Measurements from ENCODE around the gene TNFRSF4. TPM values are rescaled to one million over a fixed set of nuclear protein-coding genes. Genes with fewer than 3 reads are reported as not detected.
A peak's percentile ranks its signal among the peaks of the same experiment; 100 is the strongest.

The TNFRSF4 gene
- total and polyA plus RNA-seq, 8 donors = 0.26 to 5.0 (median 1.2) TPM

GRCh38 chr1:1169429-1170214 lies 44.3 kb downstream of the TNFRSF4 start:
- WGBS, 2 donors = 88 to 89% methylated on average over 30 to 32 of the region's 32 CpGs
- no peak for TF ChIP-seq CTCF (IDR thresholded peaks at IDR 0.05)
- no peak overlapping the region for H3K27ac ChIP-seq
- no peaks in the 10 kb centered on the region for H3K36me3 ChIP-seq
- H3K4me1 ChIP-seq = peaks cover 5 to 14% (median 6%) of the 10 kb centered on the region in 3 donors
- H3K4me3 ChIP-seq = no peak overlapping the region
- no peak for FAIRE-seq
- no peaks in the 10 kb centered on the region for H3K27me3 ChIP-seq
- ATAC-seq = no peak
- peak in 4 of 6 donors; percentile 5 to 73 (median 45) for DNase-seq
- H3K9me3 ChIP-seq = no peaks in the 10 kb centered on the region
- intact Hi-C loops (cut with DNase I) = loop anchor here in 1 of 3 donors (2.0 kb wide), 1 partner anchor 21 kb away; no protein-coding TSS in a partner anchor

GRCh38 chr1:1168451-1169411 lies 45.2 kb downstream of the TNFRSF4 start:
- WGBS, 2 donors = 81% methylated on average over 37 of the region's 37 CpGs
- ATAC-seq (no peak), DNase-seq (peak in 4 of 6 donors; percentile 4 to 82 (median 46)), FAIRE-seq (no peak)
- TF ChIP-seq CTCF (IDR thresholded peaks at IDR 0.05) = no peak
- H3K36me3 ChIP-seq = no peaks in the 10 kb centered on the region
- H3K4me1 ChIP-seq = peaks cover 5 to 14% (median 6%) of the 10 kb centered on the region in 3 donors
- H3K27ac ChIP-seq = no peak overlapping the region
- H3K27me3 ChIP-seq = no peaks in the 10 kb centered on the region
- H3K4me3 ChIP-seq = no peak overlapping the region
- no peaks in the 10 kb centered on the region for H3K9me3 ChIP-seq
- intact Hi-C loops (cut with DNase I) = loop anchor here in 1 of 3 donors (2.0 kb wide), 1 partner anchor 22 kb away; no protein-coding TSS in a partner anchor

GRCh38 chr1:1167841-1168450 lies 46.0 kb downstream of the TNFRSF4 start:
- ATAC-seq (no peak), FAIRE-seq (no peak), DNase-seq (peak in 3 of 6 donors; percentile 41 to 73 (median 56))
- no peaks in the 10 kb centered on the region for H3K27me3 ChIP-seq
- intact Hi-C loops (cut with DNase I) = loop anchor here in 1 of 3 donors (2.0 kb wide), 1 partner anchor 23 kb away; no protein-coding TSS in a partner anchor
- no peaks in the 10 kb centered on the region for H3K36me3 ChIP-seq
- H3K27ac ChIP-seq = no peak overlapping the region
- TF ChIP-seq CTCF (IDR thresholded peaks at IDR 0.05) = no peak
- no peak overlapping the region for H3K4me3 ChIP-seq
- 75 to 82% methylated on average over 26 to 36 of the region's 36 CpGs for WGBS, 2 donors
- H3K9me3 ChIP-seq = no peaks in the 10 kb centered on the region
- peaks cover 5 to 14% (median 6%) of the 10 kb centered on the region in 3 donors for H3K4me1 ChIP-seq

- no peak for TF ChIP-seq CTCF (IDR thresholded peaks at IDR 0.05)
- 76% methylated on average over 18 to 20 of the region's 20 CpGs for WGBS, 2 donors
- DNase-seq = peak in 2 of 6 donors; percentile 45 to 84
- Histone ChIP-seq H3K27me3 (no peaks in the 10 kb centered on the region), H3K9me3 (no peaks in the 10 kb centered on the region), H3K4me3 (peak overlapping the region in 1 of 4 donors; percentile 6), H3K27ac (no peak overlapping the region), H3K4me1 (peaks cover 5 to 14% (median 6%) of the 10 kb centered on the region in 3 donors), H3K36me3 (no peaks in the 10 kb centered on the region)
- intact Hi-C loops (cut with DNase I) = no loop called here
- no peak for ATAC-seq
- FAIRE-seq = no peak
These were observed 46.5 kb downstream of the TNFRSF4 start for GRCh38 chr1:1167398-1167821.

Measured in pancreas (tissue), 10 donors.